ENCODE measurements around the gene EMILIN2. TPM values are rescaled to one million over a fixed set of nuclear protein-coding genes. Genes with fewer than 3 reads are reported as not detected.

Gene EMILIN2
- total and polyA plus RNA-seq, 2 donors (not counting 1 experiment from before 2014, with no cell fraction given), result 2.5 to 48.2 TPM

DNA sequence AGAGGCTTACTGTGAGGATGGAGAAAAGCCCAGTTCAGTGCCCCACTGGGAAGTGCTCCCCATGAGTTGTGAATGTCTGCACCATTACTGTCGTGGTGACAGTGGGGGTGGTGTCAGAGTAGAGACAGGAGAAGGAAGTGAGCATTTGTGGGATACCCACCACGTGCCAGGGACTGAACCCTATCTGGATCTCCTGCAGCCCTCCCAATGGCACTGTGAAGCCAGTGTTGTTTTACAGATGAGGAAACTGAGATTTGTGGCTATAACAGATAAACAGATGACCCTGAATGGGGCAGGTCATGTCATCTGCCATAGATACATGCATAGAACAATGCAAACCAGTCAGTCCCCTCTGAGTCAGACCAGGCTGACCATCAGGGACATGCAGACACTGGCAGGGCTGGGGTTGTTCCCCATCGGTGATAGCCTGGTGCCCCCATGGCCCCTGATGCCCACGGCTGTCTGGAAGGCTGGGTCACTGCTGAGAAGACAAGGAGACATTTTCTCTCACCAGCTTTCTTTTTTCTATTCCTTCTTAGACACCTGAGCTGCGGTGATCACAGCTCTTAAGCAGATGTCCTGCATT lies 60.8 kb downstream of the EMILIN2 start:
- Histone ChIP-seq H2AFZ (ENCODE audit: insufficient read depth, low read depth, low read length, poor library complexity, severe bottlenecking) (peak overlapping the region; percentile 81), H3K9me3 (ENCODE audit: control extremely low read depth in 1 of 3, control insufficient read depth in 2 of 3, insufficient read depth in 1 of 3, low read length in 2 of 3) (peaks cover 0 to 4% (median 0%) of the 10 kb centered on the region in 3 donors), H3K9ac (ENCODE audit: low read length) (peak overlapping the region; percentile 62), H3K27me3 (replicated peaks in 1 of 4; ENCODE audit: control extremely low read depth in 1 of 4, control insufficient read depth in 3 of 4, insufficient read depth in 4 of 4, low read length in 3 of 4) (peaks cover 0 to 5% (median 2%) of the 10 kb centered on the region in 4 experiments), H3K36me3 (replicated peaks in 1 of 2; ENCODE audit: control extremely low read depth in 1 of 2, control insufficient read depth in 1 of 2, extremely low read depth in 1 of 2, insufficient read depth in 2 of 2, low read length in 1 of 2) (peaks cover 0 to 2% of the 10 kb centered on the region in 2 experiments), H3K4me2 (replicated peaks; ENCODE audit: low read depth, low read length, poor library complexity, severe bottlenecking) (peak overlapping the region; percentile 98), H3K27ac (ENCODE audit: low read length in 2 of 2) (no peak overlapping the region), H4K20me1 (ENCODE audit: control insufficient read depth, insufficient read depth, low read length, poor library complexity, severe bottlenecking) (no peaks in the 10 kb centered on the region), H3K4me3 (ENCODE audit: control extremely low read depth in 1 of 5, extremely low read depth in 1 of 5, insufficient read depth in 1 of 5, low read depth in 2 of 5, low read length in 4 of 5) (peak overlapping the region in 4 of 5 experiments; percentile 44 to 77 (median 68)), H3K4me1 (ENCODE audit: control insufficient read depth in 2 of 2, insufficient read depth in 2 of 2, low read length in 2 of 2) (peaks cover 4 to 17% of the 10 kb centered on the region in 2 donors), H3K79me2 (ENCODE audit: control insufficient read depth, insufficient read depth, low read length) (no peaks in the 10 kb centered on the region)
- POLR2A ChIA-PET, result interaction anchor here (0.6 kb wide), 1 partner anchor 52 kb away, joined by 3 read pairs; no protein-coding TSS in a partner anchor
- H3K27me3 Mint-ChIP-seq, result no peaks in the 10 kb centered on the region
- H3K4me1 Mint-ChIP-seq, result peaks cover 16% of the 10 kb centered on the region
- intact Hi-C loops (cut with micrococcal nuclease), result loop anchor here (5.0 to 10.0 kb wide), 2 partner anchors 60 to 103 kb away; partner anchors contain the start of gene EMILIN2
- DNase-seq, result no peak
- peak overlapping the region; percentile 80 for H3K4me3 Mint-ChIP-seq
- CTCF ChIA-PET, result interaction anchor here (0.6 to 2.4 kb wide), 2 partner anchors 11 to 90 kb away, joined by 3 to 11 read pairs; no protein-coding TSS in a partner anchor
- peak overlapping the region; percentile 10 for H3K27ac Mint-ChIP-seq
- ATAC-seq (ENCODE audit: low read depth), result no peak
- no peak for TF ChIP-seq EZH2 (IDR thresholded peaks at IDR 0.05; ENCODE audit: borderline replicate concordance, insufficient read depth, low read depth, low read length, poor library complexity, severe bottlenecking)
- TF ChIP-seq, protein P1, sequence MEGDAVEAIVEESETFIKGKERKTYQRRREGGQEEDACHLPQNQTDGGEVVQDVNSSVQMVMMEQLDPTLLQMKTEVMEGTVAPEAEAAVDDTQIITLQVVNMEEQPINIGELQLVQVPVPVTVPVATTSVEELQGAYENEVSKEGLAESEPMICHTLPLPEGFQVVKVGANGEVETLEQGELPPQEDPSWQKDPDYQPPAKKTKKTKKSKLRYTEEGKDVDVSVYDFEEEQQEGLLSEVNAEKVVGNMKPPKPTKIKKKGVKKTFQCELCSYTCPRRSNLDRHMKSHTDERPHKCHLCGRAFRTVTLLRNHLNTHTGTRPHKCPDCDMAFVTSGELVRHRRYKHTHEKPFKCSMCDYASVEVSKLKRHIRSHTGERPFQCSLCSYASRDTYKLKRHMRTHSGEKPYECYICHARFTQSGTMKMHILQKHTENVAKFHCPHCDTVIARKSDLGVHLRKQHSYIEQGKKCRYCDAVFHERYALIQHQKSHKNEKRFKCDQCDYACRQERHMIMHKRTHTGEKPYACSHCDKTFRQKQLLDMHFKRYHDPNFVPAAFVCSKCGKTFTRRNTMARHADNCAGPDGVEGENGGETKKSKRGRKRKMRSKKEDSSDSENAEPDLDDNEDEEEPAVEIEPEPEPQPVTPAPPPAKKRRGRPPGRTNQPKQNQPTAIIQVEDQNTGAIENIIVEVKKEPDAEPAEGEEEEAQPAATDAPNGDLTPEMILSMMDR (IDR thresholded peaks at IDR 0.05), result no peak
- WGBS (ENCODE audit: insufficient coverage), result 62% methylated on average over 5 of the region's 5 CpGs
- no peaks in the 10 kb centered on the region for H3K9me3 Mint-ChIP-seq (ENCODE audit: insufficient read depth)
